HAP-1 (cell line): Measurements from ENCODE around the gene PSEN1.

Source experiments
- DNase-seq, 2 experiments: peaks; one replicate each; pipeline ENCODE4 v3.0.0-alpha.2; 2016 to 2020; ENCODE audit warnings: low spot score in 2 of 2
- H3K27me3 ChIP-seq: fragments of 250-450 bp; sonication (Bioruptor Pico); 2 replicates; pipeline ENCODE4 v1.5.1; 2020; ENCODE audit warnings: low read depth, mild to moderate bottlenecking, moderate library complexity
- H3K36me3 ChIP-seq: fragments of 250-450 bp; sonication (Bioruptor Pico); replicated peaks from 2 replicates; pipeline ENCODE4 v1.5.1; 2020; ENCODE audit warnings: mild to moderate bottlenecking
- H3K4me1 ChIP-seq: fragments of 250-450 bp; sonication (Bioruptor Pico); 2 replicates; pipeline ENCODE4 v1.5.1; 2020; ENCODE audit warnings: mild to moderate bottlenecking
- H3K4me3 ChIP-seq: fragments of 250-450 bp; sonication (Bioruptor Pico); 2 replicates; pipeline ENCODE4 v1.5.1; 2020; ENCODE audit warnings: mild to moderate bottlenecking, moderate library complexity
- H3K9me3 ChIP-seq: fragments of 250-450 bp; sonication (Bioruptor Pico); 2 replicates; pipeline ENCODE4 v1.5.1; 2020; ENCODE audit warnings: mild to moderate bottlenecking, moderate library complexity
- in situ Hi-C: fragments of 300-500 bp; cut with MboI; formaldehyde crosslinking; loops from 3 replicates; pipeline ENCODE4 v1.14.3; 2020; ENCODE audit warnings: low sequenced_read_pairs, inconsistent platforms, mixed read lengths

Gene PSEN1

DNA sequence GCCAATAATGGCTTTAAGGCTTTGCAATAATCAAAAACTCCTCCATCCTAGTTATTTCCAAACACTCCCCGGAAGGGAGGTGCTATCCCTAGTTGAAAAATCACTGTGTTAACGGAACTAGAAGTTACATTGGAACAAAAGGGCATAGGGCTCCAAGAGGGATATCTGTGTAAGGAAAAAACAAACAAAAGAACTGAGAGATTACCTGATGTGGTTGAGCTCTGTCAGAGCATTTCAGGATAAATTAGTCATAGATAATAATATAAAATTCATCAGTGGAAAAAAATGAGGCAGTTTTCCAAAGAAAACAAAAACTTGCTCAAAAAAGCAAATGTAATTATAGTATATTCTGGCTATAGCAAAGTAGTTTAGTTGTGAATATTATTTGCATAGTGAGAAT, 73.6 kb downstream of the PSEN1 start:
- Histone ChIP-seq H3K9me3 (peaks cover 5% of the 10 kb centered on the region; the same call in 1 of the 2 replicates), H3K4me1 (no peaks in the 10 kb centered on the region), H3K36me3 (peaks cover 52% of the 10 kb centered on the region), H3K4me3 (no peak overlapping the region), H3K27me3 (no peaks in the 10 kb centered on the region)
- no peak for DNase-seq
- in situ Hi-C loops, result no loop called here

DNA sequence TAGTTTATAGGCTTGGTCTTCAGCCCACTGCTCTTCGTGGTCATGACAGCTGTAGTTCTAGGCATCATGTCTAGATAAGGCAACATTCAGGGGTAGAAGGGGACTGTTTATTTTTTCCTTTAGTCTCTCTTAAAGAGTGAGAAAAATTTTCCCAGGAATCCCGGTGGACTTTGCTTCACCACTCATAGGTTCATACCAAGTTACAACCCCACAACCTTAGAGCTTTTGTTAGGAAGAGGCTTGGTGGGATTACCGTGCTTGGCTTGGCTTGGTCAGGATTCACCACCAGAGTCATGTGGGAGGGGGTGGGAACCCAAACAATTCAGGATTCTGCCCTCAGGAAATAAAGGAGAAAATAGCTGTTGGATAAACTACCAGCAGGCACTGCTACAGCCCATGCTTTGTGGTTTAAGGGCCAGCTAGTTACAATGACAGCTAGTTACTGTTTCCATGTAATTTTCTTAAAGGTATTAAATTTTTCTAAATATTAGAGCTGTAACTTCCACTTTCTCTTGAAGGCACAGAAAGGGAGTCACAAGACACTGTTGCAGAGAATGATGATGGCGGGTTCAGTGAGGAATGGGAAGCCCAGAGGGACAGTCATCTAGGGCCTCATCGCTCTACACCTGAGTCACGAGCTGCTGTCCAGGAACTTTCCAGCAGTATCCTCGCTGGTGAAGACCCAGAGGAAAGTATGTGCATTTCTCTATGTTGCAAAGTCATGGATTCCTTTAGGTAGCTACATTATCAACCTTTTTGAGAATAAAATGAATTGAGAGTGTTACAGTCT, 75.1 kb downstream of the PSEN1 start:
- Histone ChIP-seq H3K27me3 (no peaks in the 10 kb centered on the region), H3K4me3 (no peak overlapping the region), H3K4me1 (no peaks in the 10 kb centered on the region), H3K36me3 (peaks cover 50% of the 10 kb centered on the region), H3K9me3 (peaks cover 5% of the 10 kb centered on the region; the same call in 1 of the 2 replicates)
- in situ Hi-C loops, result no loop called here
- DNase-seq, result no peak

DNA sequence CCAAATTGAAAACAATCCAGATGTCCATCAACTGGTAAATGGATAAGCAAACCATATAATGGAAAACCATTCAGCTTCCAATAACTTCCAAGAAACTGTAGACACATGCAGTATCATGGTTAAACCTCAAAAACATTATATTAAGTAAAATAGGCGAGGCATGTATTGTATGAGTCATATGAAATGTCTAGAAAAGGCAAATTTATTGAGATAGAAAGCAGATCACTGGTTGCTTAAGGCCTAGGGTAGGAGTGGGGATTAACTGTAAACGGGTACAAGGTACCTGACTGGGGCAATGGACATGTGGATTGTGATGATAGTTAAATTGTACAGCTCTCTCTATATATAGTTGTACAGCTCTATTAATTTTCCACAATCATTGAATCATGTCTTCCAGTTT, 79.7 kb downstream of the PSEN1 start:
- Histone ChIP-seq H3K36me3 (peaks cover 51% of the 10 kb centered on the region), H3K9me3 (no peaks in the 10 kb centered on the region), H3K4me1 (no peaks in the 10 kb centered on the region), H3K27me3 (no peaks in the 10 kb centered on the region), H3K4me3 (no peak overlapping the region)
- in situ Hi-C loops, result no loop called here
- DNase-seq, result no peak

DNA sequence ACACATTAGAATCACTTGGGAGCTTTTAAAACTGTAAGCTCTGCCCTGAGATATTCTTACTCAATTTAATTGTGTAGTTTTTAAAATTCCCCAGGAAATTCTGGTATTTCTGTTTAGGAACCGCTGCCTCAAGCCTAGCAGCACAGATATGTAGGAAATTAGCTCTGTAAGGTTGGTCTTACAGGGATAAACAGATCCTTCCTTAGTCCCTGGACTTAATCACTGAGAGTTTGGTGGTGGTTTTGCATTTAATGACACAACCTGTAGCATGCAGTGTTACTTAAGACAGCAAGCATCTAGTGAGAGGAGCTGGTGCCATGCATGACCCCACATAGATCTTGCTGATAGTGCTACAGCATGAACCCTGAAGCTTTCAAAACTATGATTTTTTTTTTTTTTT, 81.1 kb downstream of the PSEN1 start:
- H3K4me1 ChIP-seq, result no peaks in the 10 kb centered on the region
- H3K4me3 ChIP-seq, result no peak overlapping the region
- DNase-seq, result no peak
- peaks cover 50% of the 10 kb centered on the region for H3K36me3 ChIP-seq
- no peaks in the 10 kb centered on the region for H3K9me3 ChIP-seq
- in situ Hi-C loops, result no loop called here
- no peaks in the 10 kb centered on the region for H3K27me3 ChIP-seq

DNA sequence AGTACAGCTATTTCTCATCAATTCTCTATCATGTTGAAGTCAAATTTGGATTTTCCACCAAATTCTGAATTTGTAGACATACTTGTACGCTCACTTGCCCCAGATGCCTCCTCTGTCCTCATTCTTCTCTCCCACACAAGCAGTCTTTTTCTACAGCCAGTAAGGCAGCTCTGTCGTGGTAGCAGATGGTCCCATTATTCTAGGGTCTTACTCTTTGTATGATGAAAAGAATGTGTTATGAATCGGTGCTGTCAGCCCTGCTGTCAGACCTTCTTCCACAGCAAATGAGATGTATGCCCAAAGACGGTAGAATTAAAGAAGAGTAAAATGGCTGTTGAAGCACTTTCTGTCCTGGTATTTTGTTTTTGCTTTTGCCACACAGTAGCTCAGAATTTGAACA, 83.8 kb downstream of the PSEN1 start:
- no peaks in the 10 kb centered on the region for H3K4me1 ChIP-seq
- DNase-seq, result no peak
- in situ Hi-C loops, result no loop called here
- H3K27me3 ChIP-seq, result no peaks in the 10 kb centered on the region
- H3K36me3 ChIP-seq, result peaks cover 33% of the 10 kb centered on the region
- H3K9me3 ChIP-seq, result no peaks in the 10 kb centered on the region
- H3K4me3 ChIP-seq, result no peak overlapping the region

DNA sequence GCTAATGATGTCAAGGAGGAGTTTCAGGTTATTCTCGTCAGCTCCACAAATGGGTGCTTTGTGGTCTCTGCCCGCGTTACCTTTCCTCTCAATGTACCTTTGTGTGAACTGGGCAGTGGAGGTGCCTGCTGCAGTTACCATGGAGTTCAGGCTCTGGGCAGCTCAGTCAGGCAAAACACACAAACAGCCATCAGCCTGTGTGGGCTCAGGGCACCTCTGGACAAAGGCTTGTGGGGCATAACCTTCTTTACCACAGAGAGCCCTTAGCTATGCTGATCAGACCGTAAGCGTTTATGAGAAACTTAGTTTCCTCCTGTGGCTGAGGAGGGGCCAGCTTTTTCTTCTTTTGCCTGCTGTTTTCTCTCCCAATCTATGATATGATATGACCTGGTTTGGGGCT, 84.3 kb downstream of the PSEN1 start:
- Histone ChIP-seq H3K36me3 (peaks cover 33% of the 10 kb centered on the region), H3K9me3 (no peaks in the 10 kb centered on the region), H3K27me3 (no peaks in the 10 kb centered on the region)

DNA sequence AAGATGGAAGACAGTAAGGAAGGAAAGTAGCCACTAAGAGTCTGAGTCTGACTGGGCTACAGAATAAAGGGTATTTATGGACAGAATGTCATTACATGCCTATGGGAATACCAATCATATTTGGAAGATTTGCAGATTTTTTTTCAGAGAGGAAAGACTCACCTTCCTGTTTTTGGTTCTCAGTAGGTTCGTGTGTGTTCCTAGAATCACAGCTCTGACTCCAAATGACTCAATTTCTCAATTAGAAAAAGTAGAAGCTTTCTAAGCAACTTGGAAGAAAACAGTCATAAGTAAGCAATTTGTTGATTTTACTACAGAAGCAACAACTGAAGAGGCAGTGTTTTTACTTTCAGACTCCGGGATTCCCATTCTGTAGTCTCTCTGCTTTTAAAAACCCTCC, 85.6 kb downstream of the PSEN1 start:
- in situ Hi-C loops, result no loop called here

More for the DNA sequence above, 84.3 kb downstream of the PSEN1 start:
- in situ Hi-C loops, result no loop called here
- no peak for DNase-seq
- no peak overlapping the region for H3K4me3 ChIP-seq
- no peaks in the 10 kb centered on the region for H3K4me1 ChIP-seq

DNA sequence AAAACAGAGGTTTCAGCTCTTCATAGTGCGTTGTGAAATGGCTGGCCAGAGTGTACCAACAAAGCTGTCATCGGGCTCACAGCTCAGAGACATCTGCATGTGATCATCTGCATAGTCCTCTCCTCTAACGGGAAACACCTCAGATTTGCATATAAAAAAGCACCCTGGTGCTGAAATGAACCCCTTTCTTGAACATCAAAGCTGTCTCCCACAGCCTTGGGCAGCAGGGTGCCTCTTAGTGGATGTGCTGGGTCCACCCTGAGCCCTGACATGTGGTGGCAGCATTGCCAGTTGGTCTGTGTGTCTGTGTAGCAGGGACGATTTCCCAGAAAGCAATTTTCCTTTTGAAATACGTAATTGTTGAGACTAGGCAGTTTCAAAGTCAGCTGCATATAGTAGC, 86.7 kb downstream of the PSEN1 start:
- H3K36me3 ChIP-seq, result peaks cover 23% of the 10 kb centered on the region
- H3K4me3 ChIP-seq, result no peak overlapping the region
- no peaks in the 10 kb centered on the region for H3K9me3 ChIP-seq
- in situ Hi-C loops, result no loop called here
- H3K4me1 ChIP-seq, result no peaks in the 10 kb centered on the region
- H3K27me3 ChIP-seq, result no peaks in the 10 kb centered on the region
- DNase-seq, result no peak

More for the DNA sequence above, 85.6 kb downstream of the PSEN1 start:
- Histone ChIP-seq H3K27me3 (no peaks in the 10 kb centered on the region), H3K36me3 (peaks cover 29% of the 10 kb centered on the region), H3K9me3 (no peaks in the 10 kb centered on the region), H3K4me3 (no peak overlapping the region), H3K4me1 (no peaks in the 10 kb centered on the region)
- DNase-seq, result no peak

DNA sequence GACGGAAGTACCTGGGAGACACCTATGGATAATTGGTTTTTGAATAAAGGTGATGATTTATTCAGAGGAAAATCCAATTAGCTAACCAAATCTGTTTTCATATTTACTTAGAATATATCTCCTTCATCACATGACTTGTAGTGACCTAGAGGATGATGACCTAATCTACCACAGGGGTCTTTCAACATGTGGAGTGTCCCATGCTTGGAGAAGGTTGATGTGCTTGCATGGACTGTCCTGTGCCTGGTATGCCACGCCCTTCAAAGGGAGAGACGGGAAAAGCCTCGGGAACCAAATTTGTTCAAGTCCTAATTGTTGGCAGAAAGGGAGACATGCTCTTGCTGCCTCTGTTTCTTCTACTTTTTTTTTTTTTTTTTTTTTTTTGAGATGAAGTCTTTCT, 89.2 kb downstream of the PSEN1 start:
- H3K36me3 ChIP-seq, result peaks cover 4% of the 10 kb centered on the region
- H3K27me3 ChIP-seq, result no peaks in the 10 kb centered on the region
- no peaks in the 10 kb centered on the region for H3K9me3 ChIP-seq
- in situ Hi-C loops, result no loop called here
- H3K4me1 ChIP-seq, result no peaks in the 10 kb centered on the region
- H3K4me3 ChIP-seq, result no peak overlapping the region
- DNase-seq, result no peak

DNA sequence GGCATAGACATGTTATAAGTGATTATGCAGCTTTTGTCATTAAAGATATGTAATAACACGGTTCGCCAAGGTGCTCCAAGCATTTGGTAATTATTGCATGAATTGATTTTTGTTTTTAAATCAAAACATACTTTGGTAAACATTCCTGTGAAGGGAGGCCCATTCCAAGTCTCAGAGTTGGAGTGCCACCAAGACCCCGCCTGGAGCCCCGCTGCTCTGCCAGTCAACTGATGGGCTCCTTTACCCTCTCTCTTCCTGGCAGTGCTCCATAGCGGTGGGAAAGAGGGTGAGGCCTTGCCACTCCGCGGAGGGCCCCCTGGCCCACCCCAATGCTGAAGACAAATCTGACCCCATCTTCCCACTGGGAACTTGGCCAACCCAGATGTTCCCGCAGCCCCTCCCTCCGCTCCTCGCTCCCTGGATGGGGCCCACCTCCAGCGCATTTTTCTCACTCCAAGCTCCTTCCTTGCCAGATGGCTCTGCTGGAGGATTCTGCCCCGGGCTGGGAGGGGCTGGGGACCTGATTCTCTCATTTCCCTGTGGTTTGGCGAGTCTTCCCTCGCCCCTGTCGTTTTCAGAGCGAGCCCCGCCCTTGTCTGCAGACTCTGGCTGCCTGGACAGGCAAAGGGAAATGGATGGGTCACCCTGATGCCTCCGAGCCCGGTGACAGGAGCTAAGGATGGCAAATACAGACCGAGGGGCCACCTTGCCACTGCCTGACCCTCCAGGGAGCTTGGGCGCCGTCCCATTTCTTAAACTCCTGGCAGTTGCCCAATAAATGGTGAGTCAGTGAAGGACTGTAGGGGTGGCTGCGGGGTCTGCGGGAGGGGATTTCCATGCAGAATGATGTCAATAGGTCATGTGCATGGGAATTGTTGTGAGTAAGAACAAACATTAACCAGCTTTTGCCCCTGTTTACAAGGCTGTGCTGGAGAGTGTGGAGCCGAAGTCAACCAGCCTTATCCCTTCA, 91.8 kb downstream of the PSEN1 start:
- Histone ChIP-seq H3K36me3 (no peaks in the 10 kb centered on the region), H3K27me3 (no peaks in the 10 kb centered on the region), H3K4me1 (no peaks in the 10 kb centered on the region), H3K4me3 (no peak overlapping the region), H3K9me3 (no peaks in the 10 kb centered on the region)
- no peak for DNase-seq
- in situ Hi-C loops, result no loop called here

DNA sequence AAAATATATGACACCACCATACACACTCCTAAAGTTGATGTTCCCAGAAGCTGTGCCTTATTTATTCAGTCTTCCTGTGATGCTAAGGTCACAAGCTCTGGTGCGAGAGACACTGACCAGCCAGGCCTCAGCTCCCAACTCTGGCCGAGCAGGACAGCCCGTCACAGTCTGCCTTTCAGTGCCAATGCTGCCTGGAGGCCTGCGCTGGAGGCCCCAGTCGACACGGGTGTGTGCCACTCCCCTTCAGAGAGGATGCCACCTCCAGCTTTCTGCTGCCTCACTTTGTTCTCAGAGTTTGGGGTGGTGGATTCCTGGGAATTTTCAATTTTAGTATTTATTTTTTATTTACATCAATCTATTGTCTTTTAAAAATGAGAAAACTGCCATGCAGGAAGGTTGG, 93.7 kb downstream of the PSEN1 start:
- H3K4me1 ChIP-seq, result no peaks in the 10 kb centered on the region
- no peak for DNase-seq
- H3K4me3 ChIP-seq, result no peak overlapping the region
- no peaks in the 10 kb centered on the region for H3K27me3 ChIP-seq
- H3K9me3 ChIP-seq, result no peaks in the 10 kb centered on the region
- H3K36me3 ChIP-seq, result no peaks in the 10 kb centered on the region
- in situ Hi-C loops, result no loop called here

DNA sequence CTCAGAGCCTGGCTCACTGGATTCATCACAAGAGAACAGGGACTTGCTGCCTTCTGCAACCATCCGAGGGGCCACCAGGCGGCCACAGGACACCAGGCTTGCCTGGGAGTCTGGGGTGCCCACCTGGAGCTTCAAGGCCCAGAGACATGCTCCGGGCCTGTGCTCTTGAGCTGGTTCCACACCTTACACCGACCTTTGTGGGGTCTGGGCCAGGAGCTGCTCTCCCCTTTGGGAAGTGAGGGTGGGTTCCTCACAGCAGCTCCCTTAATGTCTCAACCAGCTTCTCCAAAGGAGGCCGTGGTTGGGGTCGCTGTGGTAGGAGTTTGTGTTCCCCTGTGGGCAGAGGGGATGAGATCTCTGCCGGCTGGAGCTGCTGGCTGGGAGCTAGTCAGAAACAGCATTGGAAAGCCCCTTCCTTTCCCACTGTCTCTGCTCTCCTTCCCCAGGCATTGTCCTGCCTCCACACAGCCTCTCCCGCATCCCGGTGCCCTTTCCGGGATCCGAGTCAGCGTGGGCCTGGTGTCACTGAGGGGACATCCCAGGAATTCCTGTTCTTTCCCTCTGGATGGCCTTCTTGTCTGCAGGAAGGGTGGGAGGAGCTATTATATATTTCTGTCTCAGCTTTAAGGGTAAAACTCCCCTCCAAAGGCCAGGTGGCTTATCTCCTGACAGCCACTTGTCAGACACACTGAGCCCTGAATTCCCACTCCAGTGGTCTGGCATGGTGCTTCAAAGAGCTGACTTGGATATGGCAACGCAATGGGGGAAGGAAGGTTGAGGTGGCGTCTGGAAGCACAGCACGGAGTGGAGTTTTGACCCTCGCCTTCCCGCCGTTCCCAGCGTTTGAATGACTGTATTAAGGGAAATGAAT, 95.9 kb downstream of the PSEN1 start:
- H3K4me1 ChIP-seq, result peaks cover 6% of the 10 kb centered on the region
- in situ Hi-C loops, result no loop called here
- no peaks in the 10 kb centered on the region for H3K9me3 ChIP-seq
- no peaks in the 10 kb centered on the region for H3K36me3 ChIP-seq
- H3K4me3 ChIP-seq, result no peak overlapping the region
- DNase-seq, result peak in 1 of 2 experiments; percentile 49
- no peaks in the 10 kb centered on the region for H3K27me3 ChIP-seq

DNA sequence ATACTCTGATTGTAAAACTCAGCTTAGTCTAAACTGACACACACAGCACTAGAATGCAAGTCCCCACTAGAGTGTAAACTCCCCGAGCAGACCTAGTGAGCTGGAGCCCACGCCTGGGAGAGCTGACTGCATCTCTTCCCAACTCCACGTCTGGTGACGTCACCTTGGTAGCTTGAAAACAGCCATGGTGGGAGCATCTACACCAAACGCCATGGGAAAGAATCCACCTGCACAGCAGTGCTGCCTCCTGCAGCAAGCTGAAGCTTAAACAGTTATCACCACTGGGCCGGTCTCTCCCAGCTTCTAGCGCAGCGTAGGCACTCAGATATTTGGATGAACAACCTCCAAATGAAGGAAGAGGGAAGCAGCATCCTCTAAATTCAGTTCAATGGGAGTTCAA, 96.7 kb downstream of the PSEN1 start:
- no peak overlapping the region for H3K4me3 ChIP-seq
- no peaks in the 10 kb centered on the region for H3K9me3 ChIP-seq
- in situ Hi-C loops, result no loop called here
- H3K4me1 ChIP-seq, result peaks cover 6% of the 10 kb centered on the region
- H3K27me3 ChIP-seq, result no peaks in the 10 kb centered on the region
- no peaks in the 10 kb centered on the region for H3K36me3 ChIP-seq
- DNase-seq, result no peak
